ENCODE data around the gene INSC.

DNA sequence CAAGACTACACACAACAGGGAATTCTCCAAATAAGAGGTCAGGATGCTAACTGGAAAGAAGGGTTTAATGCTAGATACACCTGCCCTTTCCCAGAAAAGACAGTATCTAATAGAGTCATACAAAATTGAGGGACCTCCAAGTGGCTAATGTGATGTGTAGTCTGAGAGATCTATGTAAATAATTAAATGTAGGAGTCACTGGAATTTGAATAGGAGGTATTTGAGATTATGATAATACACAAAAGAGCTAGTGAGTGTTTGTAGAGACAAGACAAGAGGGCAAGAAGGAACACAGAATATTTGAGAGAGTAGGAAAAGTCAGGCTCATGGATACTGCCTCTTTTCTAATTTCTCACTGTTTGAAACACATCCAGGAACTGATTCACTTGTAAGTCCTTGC lies 15.5 kb upstream of the INSC start:
- TF ChIP-seq POLR2AphosphoS5 (IDR thresholded peaks at IDR 0.05) (no peak), POLR2A (IDR thresholded peaks at IDR 0.05) (no peak)
- TF ChIP-seq, protein P1, sequence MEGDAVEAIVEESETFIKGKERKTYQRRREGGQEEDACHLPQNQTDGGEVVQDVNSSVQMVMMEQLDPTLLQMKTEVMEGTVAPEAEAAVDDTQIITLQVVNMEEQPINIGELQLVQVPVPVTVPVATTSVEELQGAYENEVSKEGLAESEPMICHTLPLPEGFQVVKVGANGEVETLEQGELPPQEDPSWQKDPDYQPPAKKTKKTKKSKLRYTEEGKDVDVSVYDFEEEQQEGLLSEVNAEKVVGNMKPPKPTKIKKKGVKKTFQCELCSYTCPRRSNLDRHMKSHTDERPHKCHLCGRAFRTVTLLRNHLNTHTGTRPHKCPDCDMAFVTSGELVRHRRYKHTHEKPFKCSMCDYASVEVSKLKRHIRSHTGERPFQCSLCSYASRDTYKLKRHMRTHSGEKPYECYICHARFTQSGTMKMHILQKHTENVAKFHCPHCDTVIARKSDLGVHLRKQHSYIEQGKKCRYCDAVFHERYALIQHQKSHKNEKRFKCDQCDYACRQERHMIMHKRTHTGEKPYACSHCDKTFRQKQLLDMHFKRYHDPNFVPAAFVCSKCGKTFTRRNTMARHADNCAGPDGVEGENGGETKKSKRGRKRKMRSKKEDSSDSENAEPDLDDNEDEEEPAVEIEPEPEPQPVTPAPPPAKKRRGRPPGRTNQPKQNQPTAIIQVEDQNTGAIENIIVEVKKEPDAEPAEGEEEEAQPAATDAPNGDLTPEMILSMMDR (IDR thresholded peaks at IDR 0.05) = no peak

Data from gastroesophageal sphincter (tissue), 3 donors.